Measurements from ENCODE around the gene CXXC4. TPM values are rescaled to one million over a fixed set of nuclear protein-coding genes. Genes with fewer than 3 reads are reported as not detected.

CXXC4 gene
- total RNA-seq, 1 experiment from 2014 or later: not detected

DNA sequence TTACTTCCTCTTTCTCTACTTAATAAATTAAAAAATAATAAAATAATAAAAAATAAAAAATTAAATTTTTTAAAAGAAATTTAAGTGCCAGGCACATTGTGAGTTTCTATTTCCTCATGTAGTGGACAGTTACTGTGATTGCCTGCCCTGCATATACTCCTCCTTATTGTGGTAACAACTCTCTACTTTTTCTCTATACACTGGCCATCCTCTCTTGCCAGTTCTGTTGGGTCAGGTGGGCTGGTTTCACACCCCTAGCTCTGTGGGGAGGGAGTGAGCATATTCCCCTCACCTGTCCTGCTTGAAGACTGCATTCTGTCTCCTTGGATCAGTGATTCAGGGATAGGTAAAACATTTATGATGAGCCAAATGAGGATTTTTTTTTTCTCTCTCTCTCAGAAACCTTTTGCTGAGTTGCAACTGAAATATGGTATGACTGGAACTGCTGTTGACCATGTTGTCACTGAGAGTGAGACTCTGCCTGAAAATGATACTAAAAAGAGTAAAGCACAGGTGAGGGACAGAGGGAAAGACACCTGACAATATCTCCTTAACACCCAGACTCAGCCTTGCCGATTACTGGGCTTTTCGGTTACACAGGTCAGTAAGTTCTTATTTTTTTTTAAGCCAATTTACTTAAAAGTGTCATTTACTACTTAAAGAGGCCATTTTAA, 37.2 kb downstream of the CXXC4 start:
- intact Hi-C loops (cut with micrococcal nuclease): no loop called here
- POLR2A ChIA-PET: no interaction called here
- H3K27me3 Mint-ChIP-seq (ENCODE audit: insufficient read depth, unreplicated experiment): no peaks in the 10 kb centered on the region

DNA sequence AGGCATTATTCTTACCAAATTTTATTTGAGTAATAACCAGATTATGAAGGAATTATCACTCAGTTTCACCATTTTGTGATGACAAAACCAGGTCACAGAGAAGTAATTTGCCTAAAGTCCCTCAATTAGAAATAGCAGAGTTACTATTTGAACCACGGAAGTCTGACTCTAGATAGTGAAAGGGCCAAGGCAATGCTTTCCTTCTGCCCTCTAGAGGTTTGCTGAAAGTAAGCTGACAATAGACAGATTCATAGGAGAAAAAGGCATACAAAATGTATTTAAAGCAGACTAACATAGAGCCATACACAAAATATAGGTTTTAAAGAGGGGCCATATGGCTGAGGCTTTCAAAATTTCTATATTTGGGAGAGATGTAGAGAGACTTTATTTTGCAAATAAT, 43.1 kb downstream of the CXXC4 start:
- peak; percentile 34 for DNase-seq (ENCODE audit: unreplicated experiment)
- intact Hi-C loops (cut with micrococcal nuclease): loop anchor here (1.0 kb wide), 2 partner anchors 386 to 436 kb away; no protein-coding TSS in a partner anchor
- no peaks in the 10 kb centered on the region for H3K36me3 Mint-ChIP-seq (ENCODE audit: insufficient read depth, unreplicated experiment)
- H3K4me3 Mint-ChIP-seq (ENCODE audit: unreplicated experiment): no peak overlapping the region
- POLR2A ChIA-PET: interaction anchor here (0.7 kb wide), 1 partner anchor 1158 kb away, joined by 3 read pairs; no protein-coding TSS in a partner anchor
- BruUV-seq (replicated peaks): no TSS peak
- H3K4me1 Mint-ChIP-seq (ENCODE audit: insufficient read depth, unreplicated experiment): no peaks in the 10 kb centered on the region
- H3K27ac Mint-ChIP-seq (ENCODE audit: low read depth, unreplicated experiment): no peak overlapping the region
- TF ChIP-seq, protein P1, sequence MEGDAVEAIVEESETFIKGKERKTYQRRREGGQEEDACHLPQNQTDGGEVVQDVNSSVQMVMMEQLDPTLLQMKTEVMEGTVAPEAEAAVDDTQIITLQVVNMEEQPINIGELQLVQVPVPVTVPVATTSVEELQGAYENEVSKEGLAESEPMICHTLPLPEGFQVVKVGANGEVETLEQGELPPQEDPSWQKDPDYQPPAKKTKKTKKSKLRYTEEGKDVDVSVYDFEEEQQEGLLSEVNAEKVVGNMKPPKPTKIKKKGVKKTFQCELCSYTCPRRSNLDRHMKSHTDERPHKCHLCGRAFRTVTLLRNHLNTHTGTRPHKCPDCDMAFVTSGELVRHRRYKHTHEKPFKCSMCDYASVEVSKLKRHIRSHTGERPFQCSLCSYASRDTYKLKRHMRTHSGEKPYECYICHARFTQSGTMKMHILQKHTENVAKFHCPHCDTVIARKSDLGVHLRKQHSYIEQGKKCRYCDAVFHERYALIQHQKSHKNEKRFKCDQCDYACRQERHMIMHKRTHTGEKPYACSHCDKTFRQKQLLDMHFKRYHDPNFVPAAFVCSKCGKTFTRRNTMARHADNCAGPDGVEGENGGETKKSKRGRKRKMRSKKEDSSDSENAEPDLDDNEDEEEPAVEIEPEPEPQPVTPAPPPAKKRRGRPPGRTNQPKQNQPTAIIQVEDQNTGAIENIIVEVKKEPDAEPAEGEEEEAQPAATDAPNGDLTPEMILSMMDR (IDR thresholded peaks at IDR 0.05; ENCODE audit: unreplicated experiment): peak; percentile 29
- H3K9me3 Mint-ChIP-seq (ENCODE audit: unreplicated experiment): no peaks in the 10 kb centered on the region
- H3K27me3 Mint-ChIP-seq (ENCODE audit: insufficient read depth, unreplicated experiment): no peaks in the 10 kb centered on the region
- CTCF ChIA-PET: interaction anchor here (0.7 to 1.2 kb wide), 4 partner anchors 43 to 409 kb away, joined by 3 read pairs; no protein-coding TSS in a partner anchor

More for the DNA sequence above, 37.2 kb downstream of the CXXC4 start:
- Mint-ChIP-seq H3K4me1 (ENCODE audit: insufficient read depth, unreplicated experiment) (no peaks in the 10 kb centered on the region), H3K4me3 (ENCODE audit: unreplicated experiment) (no peak overlapping the region), H3K27ac (ENCODE audit: low read depth, unreplicated experiment) (no peak overlapping the region), H3K9me3 (ENCODE audit: unreplicated experiment) (no peaks in the 10 kb centered on the region), H3K36me3 (ENCODE audit: insufficient read depth, unreplicated experiment) (no peaks in the 10 kb centered on the region)
- CTCF ChIA-PET: no interaction called here
- BruUV-seq (replicated peaks): no TSS peak
- TF ChIP-seq, protein P1 (IDR thresholded peaks at IDR 0.05; ENCODE audit: unreplicated experiment): no peak
- no peak for DNase-seq (ENCODE audit: unreplicated experiment)

GRCh38 chr4:104449537-104449936, 45.2 kb downstream of the CXXC4 start:
- no peaks in the 10 kb centered on the region for H3K4me1 Mint-ChIP-seq (ENCODE audit: insufficient read depth, unreplicated experiment)
- intact Hi-C loops (cut with micrococcal nuclease): no loop called here
- DNase-seq (ENCODE audit: unreplicated experiment): peak; percentile 20
- no peak overlapping the region for H3K27ac Mint-ChIP-seq (ENCODE audit: low read depth, unreplicated experiment)
- TF ChIP-seq, protein P1 (IDR thresholded peaks at IDR 0.05; ENCODE audit: unreplicated experiment): no peak
- ChIA-PET POLR2A (no interaction called here), CTCF (no interaction called here)
- H3K36me3 Mint-ChIP-seq (ENCODE audit: insufficient read depth, unreplicated experiment): no peaks in the 10 kb centered on the region
- H3K4me3 Mint-ChIP-seq (ENCODE audit: unreplicated experiment): no peak overlapping the region
- no TSS peak for BruUV-seq (replicated peaks)
- no peaks in the 10 kb centered on the region for H3K9me3 Mint-ChIP-seq (ENCODE audit: unreplicated experiment)
- no peaks in the 10 kb centered on the region for H3K27me3 Mint-ChIP-seq (ENCODE audit: insufficient read depth, unreplicated experiment)

- POLR2A ChIA-PET: interaction anchor here (0.8 kb wide), 1 partner anchor 1023 kb away, joined by 3 read pairs; no protein-coding TSS in a partner anchor
- CTCF ChIA-PET: interaction anchor here (0.7 kb wide), 1 partner anchor 383 kb away, joined by 3 read pairs; no protein-coding TSS in a partner anchor
- Mint-ChIP-seq H3K27me3 (ENCODE audit: insufficient read depth, unreplicated experiment) (no peaks in the 10 kb centered on the region), H3K4me3 (ENCODE audit: unreplicated experiment) (no peak overlapping the region), H3K27ac (ENCODE audit: low read depth, unreplicated experiment) (no peak overlapping the region), H3K4me1 (ENCODE audit: insufficient read depth, unreplicated experiment) (no peaks in the 10 kb centered on the region), H3K9me3 (ENCODE audit: unreplicated experiment) (no peaks in the 10 kb centered on the region), H3K36me3 (ENCODE audit: insufficient read depth, unreplicated experiment) (no peaks in the 10 kb centered on the region)
- no TSS peak for BruUV-seq (replicated peaks)
- intact Hi-C loops (cut with micrococcal nuclease): no loop called here
- DNase-seq (ENCODE audit: unreplicated experiment): no peak
- TF ChIP-seq, protein P1 (IDR thresholded peaks at IDR 0.05; ENCODE audit: unreplicated experiment): no peak
These were observed 47.4 kb downstream of the CXXC4 start for GRCh38 chr4:104447294-104447693.
